Measurements from ENCODE around the gene SRSF6.

DNA sequence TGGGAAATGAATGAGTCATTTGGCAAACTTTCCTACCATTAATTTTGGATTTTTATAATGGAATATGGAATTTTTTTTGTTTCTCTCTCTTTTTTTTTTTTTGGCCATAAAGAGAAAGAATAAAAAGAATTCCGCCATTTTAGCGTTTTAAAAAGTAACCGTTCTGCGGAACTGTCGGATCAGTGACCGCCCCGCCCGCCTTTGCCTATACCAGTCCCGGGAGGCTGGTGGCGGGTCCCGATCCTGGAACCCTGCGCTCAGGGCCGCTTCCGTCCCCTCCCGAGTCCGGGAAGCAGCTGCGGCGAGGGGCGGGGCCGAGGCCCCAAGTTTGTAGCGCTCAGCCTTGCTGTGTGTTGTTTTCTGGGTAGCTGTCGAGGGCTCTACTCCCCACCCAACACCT, 50.4 kb downstream of the SRSF6 start:
- TF ChIP-seq LEF1 (IDR thresholded peaks at IDR 0.05; ENCODE audit: borderline replicate concordance) = no peak
- no peak for TF ChIP-seq NFRKB (IDR thresholded peaks at IDR 0.05)
